OCI-LY3 (cell line): Measurements from ENCODE around the gene TSC1.
A peak's percentile ranks its signal among the peaks of the same experiment; 100 is the strongest.

Experiments
- H2AFZ ChIP-seq: fragments of 200-600, 300-600 bp; shearing (Covaris generic); 2 replicates; pipeline ENCODE4 v1.6.0; 2014; ENCODE audit warnings: antibody characterized with exemption, low read depth, low read length
- H3K27ac ChIP-seq: fragments of 200-600, 300-600 bp; sonication (generic); 2 replicates; pipeline ENCODE4 v1.5.1; 2014; ENCODE audit warnings: mild to moderate bottlenecking, low read length, moderate library complexity, mixed read lengths
- H3K27me3 ChIP-seq: fragments of 200-600, 300-600 bp; sonication (generic); 2 replicates; pipeline ENCODE4 v1.6.1; 2014; ENCODE audit warnings: low read depth, low read length, mixed read lengths
- H3K36me3 ChIP-seq: fragments of 200-600, 300-600 bp; sonication (generic); replicated peaks from 2 replicates; pipeline ENCODE3; 2014; ENCODE audit warnings: low read depth, low read length, mixed read lengths
- H3K4me1 ChIP-seq: fragments of 300-600, 200-600 bp; sonication (generic); 2 replicates; pipeline ENCODE4 v1.6.1; 2014; ENCODE audit warnings: low read length, mixed read lengths
- H3K4me2 ChIP-seq: fragments of 200-600, 300-600 bp; sonication (generic); 2 replicates; pipeline ENCODE4 v1.6.1; 2014; ENCODE audit warnings: low read length, mixed read lengths
- H3K4me3 ChIP-seq: fragments of 300-600, 200-600 bp; sonication (generic); 2 replicates; pipeline ENCODE4 v1.5.1; 2014; ENCODE audit warnings: antibody characterized with exemption, mild to moderate bottlenecking, low read length, moderate library complexity
- H3K79me2 ChIP-seq: fragments of 300-600, 200-600 bp; shearing (Covaris generic); 2 replicates; pipeline ENCODE4 v1.6.1; 2014; ENCODE audit warnings: mild to moderate bottlenecking, low read length, mixed read lengths
- H3K9ac ChIP-seq: fragments of 300-600, 200-600 bp; shearing (Covaris generic); 2 replicates; pipeline ENCODE4 v1.6.0; 2014; ENCODE audit warnings: mild to moderate bottlenecking, low read length, moderate library complexity
- H3K9me3 ChIP-seq: fragments of 200-600, 300-600 bp; shearing (Covaris generic); 2 replicates; pipeline ENCODE4 v1.6.1; 2014; ENCODE audit warnings: low read length, mixed read lengths; ENCODE audit not compliant: insufficient read depth
- H4K20me1 ChIP-seq: fragments of 200-600, 300-600 bp; sonication (generic); 2 replicates; pipeline ENCODE4 v1.6.1; 2016; ENCODE audit warnings: low read length, mixed read lengths; ENCODE audit not compliant: insufficient read depth
- CTCF ChIP-seq: fragments of 200-600, 300-600 bp; sonication (generic); IDR thresholded peaks from 2 replicates; pipeline ENCODE4 v1.5.1; 2014; ENCODE audit warnings: antibody characterized with exemption, low read length, low read depth
- EZH2phosphoT487 ChIP-seq: fragments of 200-600 bp; shearing (Covaris generic); IDR thresholded peaks from 2 replicates; pipeline ENCODE4 v1.6.1; 2018; ENCODE audit warnings: antibody characterized with exemption, mixed run types, low read depth

Gene TSC1

GRCh38 chr9:132854832-132855231 lies 89.6 kb downstream of the TSC1 start:
- H3K4me3 ChIP-seq: no peak overlapping the region
- no peak for TF ChIP-seq EZH2phosphoT487
- TF ChIP-seq CTCF: no peak
- H3K79me2 ChIP-seq: no peaks in the 10 kb centered on the region
- no peak overlapping the region for H2AFZ ChIP-seq
- no peak overlapping the region for H3K4me2 ChIP-seq
- peaks cover 4% of the 10 kb centered on the region; the same call in 1 of the 2 replicates for H3K27me3 ChIP-seq
- H3K27ac ChIP-seq: no peak overlapping the region
- H3K9ac ChIP-seq: no peak overlapping the region
- peaks cover 9% of the 10 kb centered on the region for H3K4me1 ChIP-seq
- no peaks in the 10 kb centered on the region for H4K20me1 ChIP-seq
- H3K9me3 ChIP-seq: no peaks in the 10 kb centered on the region
- H3K36me3 ChIP-seq: no peaks in the 10 kb centered on the region

GRCh38 chr9:132853482-132853881 lies 90.9 kb downstream of the TSC1 start:
- Histone ChIP-seq H3K36me3 (no peaks in the 10 kb centered on the region), H3K9ac (no peak overlapping the region), H3K4me1 (peaks cover 17% of the 10 kb centered on the region), H3K27me3 (peaks cover 4% of the 10 kb centered on the region; the same call in 1 of the 2 replicates), H3K79me2 (no peaks in the 10 kb centered on the region), H3K27ac (no peak overlapping the region), H3K9me3 (no peaks in the 10 kb centered on the region), H3K4me2 (no peak overlapping the region), H4K20me1 (no peaks in the 10 kb centered on the region), H2AFZ (no peak overlapping the region), H3K4me3 (no peak overlapping the region)
- TF ChIP-seq EZH2phosphoT487: no peak
- no peak for TF ChIP-seq CTCF

GRCh38 chr9:132849185-132849706 lies 95.2 kb downstream of the TSC1 start:
- no peaks in the 10 kb centered on the region for H4K20me1 ChIP-seq
- no peaks in the 10 kb centered on the region for H3K36me3 ChIP-seq
- H2AFZ ChIP-seq: peak overlapping the region; percentile 82
- H3K27ac ChIP-seq: peak overlapping the region; percentile 61
- TF ChIP-seq EZH2phosphoT487: no peak
- no peak for TF ChIP-seq CTCF
- peak overlapping the region; percentile 71 for H3K9ac ChIP-seq
- peak overlapping the region; percentile 72 for H3K4me3 ChIP-seq
- no peaks in the 10 kb centered on the region for H3K9me3 ChIP-seq
- H3K79me2 ChIP-seq: no peaks in the 10 kb centered on the region
- H3K4me1 ChIP-seq: peaks cover 21% of the 10 kb centered on the region
- H3K4me2 ChIP-seq: peak overlapping the region; percentile 96
- H3K27me3 ChIP-seq: no peaks in the 10 kb centered on the region

- H4K20me1 ChIP-seq: no peaks in the 10 kb centered on the region
- H2AFZ ChIP-seq: no peak overlapping the region
- H3K4me2 ChIP-seq: no peak overlapping the region
- H3K36me3 ChIP-seq: no peaks in the 10 kb centered on the region
- no peaks in the 10 kb centered on the region for H3K79me2 ChIP-seq
- TF ChIP-seq EZH2phosphoT487 (no peak), CTCF (no peak)
- no peaks in the 10 kb centered on the region for H3K27me3 ChIP-seq
- H3K4me3 ChIP-seq: no peak overlapping the region
- H3K27ac ChIP-seq: no peak overlapping the region
- no peaks in the 10 kb centered on the region for H3K9me3 ChIP-seq
- H3K9ac ChIP-seq: no peak overlapping the region
- peaks cover 21% of the 10 kb centered on the region for H3K4me1 ChIP-seq
Observed at GRCh38 chr9:132846918-132847515, 97.4 kb downstream of the TSC1 start.
